Right lung (tissue), 10 donors: ENCODE data around the gene ZFC3H1. TPM values are rescaled to one million over a fixed set of nuclear protein-coding genes. Genes with fewer than 3 reads are reported as not detected.
A peak's percentile ranks its signal among the peaks of the same experiment; 100 is the strongest.
"Not testable (repeated sequence)": the region's sequence is repeated elsewhere in the genome, so short reads cannot be mapped to it uniquely, and the experiment has no call there.

Source experiments
- DNase-seq, 2 donors: peaks; one replicate each; pipeline ENCODE4 v3.0.0-alpha.2; 2013
- long read RNA-seq, 8 donors: transcript quantifications; one replicate each; lab custom pipeline, GENCODE V29; 2026
- polyA plus RNA-seq, 5 donors: library from polyadenylated mRNA; unstranded; fragments of 120-200 nt; gene quantifications; one replicate each; pipeline versions ENCODE4 v1.2.1 to v1.2.3, GENCODE V29; 2013; ENCODE audit warnings: inconsistent platforms in 1 of 5, low replicate concordance in 1 of 5; ENCODE audit not compliant: insufficient read length in 5 of 5, insufficient read depth in 1 of 5

ZFC3H1 gene, protein sequence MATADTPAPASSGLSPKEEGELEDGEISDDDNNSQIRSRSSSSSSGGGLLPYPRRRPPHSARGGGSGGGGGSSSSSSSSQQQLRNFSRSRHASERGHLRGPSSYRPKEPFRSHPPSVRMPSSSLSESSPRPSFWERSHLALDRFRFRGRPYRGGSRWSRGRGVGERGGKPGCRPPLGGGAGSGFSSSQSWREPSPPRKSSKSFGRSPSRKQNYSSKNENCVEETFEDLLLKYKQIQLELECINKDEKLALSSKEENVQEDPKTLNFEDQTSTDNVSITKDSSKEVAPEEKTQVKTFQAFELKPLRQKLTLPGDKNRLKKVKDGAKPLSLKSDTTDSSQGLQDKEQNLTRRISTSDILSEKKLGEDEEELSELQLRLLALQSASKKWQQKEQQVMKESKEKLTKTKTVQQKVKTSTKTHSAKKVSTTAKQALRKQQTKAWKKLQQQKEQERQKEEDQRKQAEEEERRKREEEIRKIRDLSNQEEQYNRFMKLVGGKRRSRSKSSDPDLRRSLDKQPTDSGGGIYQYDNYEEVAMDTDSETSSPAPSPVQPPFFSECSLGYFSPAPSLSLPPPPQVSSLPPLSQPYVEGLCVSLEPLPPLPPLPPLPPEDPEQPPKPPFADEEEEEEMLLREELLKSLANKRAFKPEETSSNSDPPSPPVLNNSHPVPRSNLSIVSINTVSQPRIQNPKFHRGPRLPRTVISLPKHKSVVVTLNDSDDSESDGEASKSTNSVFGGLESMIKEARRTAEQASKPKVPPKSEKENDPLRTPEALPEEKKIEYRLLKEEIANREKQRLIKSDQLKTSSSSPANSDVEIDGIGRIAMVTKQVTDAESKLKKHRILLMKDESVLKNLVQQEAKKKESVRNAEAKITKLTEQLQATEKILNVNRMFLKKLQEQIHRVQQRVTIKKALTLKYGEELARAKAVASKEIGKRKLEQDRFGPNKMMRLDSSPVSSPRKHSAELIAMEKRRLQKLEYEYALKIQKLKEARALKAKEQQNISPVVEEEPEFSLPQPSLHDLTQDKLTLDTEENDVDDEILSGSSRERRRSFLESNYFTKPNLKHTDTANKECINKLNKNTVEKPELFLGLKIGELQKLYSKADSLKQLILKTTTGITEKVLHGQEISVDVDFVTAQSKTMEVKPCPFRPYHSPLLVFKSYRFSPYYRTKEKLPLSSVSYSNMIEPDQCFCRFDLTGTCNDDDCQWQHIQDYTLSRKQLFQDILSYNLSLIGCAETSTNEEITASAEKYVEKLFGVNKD (N-terminal part only)
- 10 to 100 TPM; 60.0 to 93.6 (median 87.6) TPM for polyA plus RNA-seq
- long read RNA-seq, donor 1, transcript ZFC3H1-206 (2 exons, 1,771 nt), result major isoform, 8 of 24 reads
- long read RNA-seq, donor 1, transcript ZFC3H1-205 (3 exons, 470 nt), result major isoform, 8 of 24 reads
- long read RNA-seq, donor 1, partial matches to known transcripts, result 5 of 24 reads
- long read RNA-seq, donor 1, other reads (novel, unspliced or antisense), result 0 of 24 reads
- long read RNA-seq, donor 2, transcript ZFC3H1-205 (3 exons, 470 nt), result major isoform, 6 of 12 reads
- long read RNA-seq, donor 2, transcript ZFC3H1-206 (2 exons, 1,771 nt), result minor isoform, 5 of 12 reads
- long read RNA-seq, donor 2, partial matches to known transcripts, result 0 of 12 reads
- long read RNA-seq, donor 2, other reads (novel, unspliced or antisense), result 0 of 12 reads
- long read RNA-seq, donor 3, transcript ZFC3H1-206 (2 exons, 1,771 nt), result major isoform, 6 of 16 reads
- long read RNA-seq, donor 3, transcript ZFC3H1-205 (3 exons, 470 nt), result minor isoform, 5 of 16 reads
- long read RNA-seq, donor 3, partial matches to known transcripts, result 0 of 16 reads
- long read RNA-seq, donor 3, other reads (novel, unspliced or antisense), result 0 of 16 reads
- long read RNA-seq, donor 4, transcript ZFC3H1-206 (2 exons, 1,771 nt), result major isoform, 7 of 17 reads
- long read RNA-seq, donor 4, transcript ZFC3H1-205 (3 exons, 470 nt), result minor isoform, 6 of 17 reads
- long read RNA-seq, donor 4, partial matches to known transcripts, result 0 of 17 reads
- long read RNA-seq, donor 4, other reads (novel, unspliced or antisense), result 0 of 17 reads
- long read RNA-seq, donor 5, transcript ZFC3H1-205 (3 exons, 470 nt), result minor isoform, 5 of 17 reads
- long read RNA-seq, donor 5, transcript ZFC3H1-209 (2 exons, 845 nt), result minor isoform, 5 of 17 reads
- long read RNA-seq, donor 5, transcript ZFC3H1-206 (2 exons, 1,771 nt), result major isoform, 6 of 17 reads
- long read RNA-seq, donor 5, partial matches to known transcripts, result 0 of 17 reads
- long read RNA-seq, donor 5, other reads (novel, unspliced or antisense), result 0 of 17 reads
- long read RNA-seq, donor 6, transcript ZFC3H1-206 (2 exons, 1,771 nt), result minor isoform, 8 of 26 reads
- long read RNA-seq, donor 6, transcript ZFC3H1-209 (2 exons, 845 nt), result major isoform, 9 of 26 reads
- long read RNA-seq, donor 6, transcript ZFC3H1-205 (3 exons, 470 nt), result minor isoform, 8 of 26 reads
- long read RNA-seq, donor 6, partial matches to known transcripts, result 0 of 26 reads
- long read RNA-seq, donor 6, other reads (novel, unspliced or antisense), result 0 of 26 reads
- long read RNA-seq, donor 7, transcript ZFC3H1-205 (3 exons, 470 nt), result major isoform, 9 of 39 reads
- long read RNA-seq, donor 7, partial matches to known transcripts, result 24 of 39 reads
- long read RNA-seq, donor 7, other reads (novel, unspliced or antisense), result 0 of 39 reads
- long read RNA-seq, donor 8, partial matches to known transcripts, result 0 of 3 reads
- long read RNA-seq, donor 8, other reads (novel, unspliced or antisense), result 0 of 3 reads

DNA sequence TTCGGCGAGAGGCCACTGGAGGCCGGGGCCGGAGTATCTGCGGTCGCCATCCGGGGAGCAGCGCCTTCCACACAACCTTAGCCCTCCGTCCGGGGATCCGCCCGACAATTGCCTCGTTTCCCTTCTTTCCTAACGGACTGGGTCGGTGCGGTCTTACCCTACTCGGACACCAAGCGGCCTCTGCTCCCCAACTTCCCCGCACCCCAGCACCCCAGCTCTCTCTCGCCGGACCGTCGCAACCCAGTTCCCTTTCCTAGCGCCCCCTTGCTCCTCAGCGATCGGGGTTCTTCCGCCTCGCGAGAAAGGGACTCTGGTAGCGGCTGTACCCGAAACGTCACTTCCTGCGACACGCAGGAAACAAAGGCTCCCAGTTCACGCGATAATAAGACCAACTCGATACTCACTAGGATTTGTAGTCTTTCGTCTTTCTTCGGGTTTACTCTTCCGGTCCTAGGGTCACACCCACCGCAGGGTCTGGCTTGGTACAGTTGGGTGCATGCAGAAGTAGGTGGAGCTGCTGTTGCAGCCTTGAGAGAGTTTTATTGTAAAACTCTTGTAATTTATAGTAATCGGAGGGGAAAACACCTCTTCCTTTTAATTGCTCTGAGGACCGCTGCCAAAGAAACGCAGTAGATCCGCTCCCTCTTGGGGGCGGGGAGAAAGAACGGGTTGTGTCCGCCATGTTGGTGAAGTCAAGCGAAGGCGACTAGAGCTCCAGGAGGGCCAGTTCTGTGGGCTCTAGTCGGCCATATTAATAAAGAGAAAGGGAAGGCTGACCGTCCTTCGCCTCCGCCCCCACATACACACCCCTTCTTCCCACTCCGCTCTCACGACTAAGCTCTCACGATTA, at the start of gene ZFC3H1, which contains the start of gene THAP2:
Gene ZFC3H1, minus strand, starts transcription at position 288 of the 850 bp plus-strand sequence. Its CDS starts 238 bp downstream, at position 50.
Gene THAP2, plus strand, starts transcription at position 741 of the 850 bp plus-strand sequence. CDS start 209 bp downstream, outside the sequence.
- DNase-seq, result peak; percentile 98

DNA sequence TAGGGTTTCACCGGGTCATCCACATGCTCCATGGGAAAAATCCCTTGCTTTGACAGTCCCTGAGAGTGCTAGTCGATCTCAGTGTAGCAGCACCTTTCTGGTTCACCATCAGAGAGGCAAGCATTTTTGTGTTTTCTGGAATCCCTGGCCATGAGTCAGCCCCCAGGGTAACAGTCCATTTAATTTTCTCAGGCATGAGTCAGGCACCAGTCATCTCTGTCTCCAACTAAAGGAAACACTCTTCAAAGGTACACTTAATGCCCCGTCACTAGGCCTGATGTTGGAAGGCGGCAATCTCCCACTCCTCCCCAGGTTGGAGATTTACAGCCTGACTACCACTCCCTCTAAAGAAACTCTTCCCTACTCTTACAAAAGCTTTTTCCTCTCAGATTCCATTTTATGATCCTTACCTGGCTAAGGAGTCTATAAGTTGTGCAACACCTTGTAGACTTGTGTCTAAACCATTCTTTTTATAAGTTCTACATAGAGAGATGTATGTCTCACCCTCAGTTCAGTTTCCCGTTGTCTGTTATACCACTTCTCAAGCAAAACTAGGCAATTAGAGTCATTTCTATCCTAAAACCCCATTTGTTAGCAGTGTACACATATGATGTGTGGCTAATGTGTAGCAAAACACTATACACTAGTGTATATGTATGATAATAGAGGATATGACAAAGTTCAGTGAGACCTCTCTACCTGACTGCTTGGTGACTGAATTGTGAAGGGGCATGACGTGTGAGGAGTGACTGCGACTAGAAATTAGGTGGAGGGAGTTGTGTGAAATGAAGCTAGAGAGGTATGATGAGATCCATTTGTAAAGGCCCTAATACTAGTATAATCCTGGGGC, 46.9 kb upstream of the ZFC3H1 start:
- DNase-seq, result no peak

DNA sequence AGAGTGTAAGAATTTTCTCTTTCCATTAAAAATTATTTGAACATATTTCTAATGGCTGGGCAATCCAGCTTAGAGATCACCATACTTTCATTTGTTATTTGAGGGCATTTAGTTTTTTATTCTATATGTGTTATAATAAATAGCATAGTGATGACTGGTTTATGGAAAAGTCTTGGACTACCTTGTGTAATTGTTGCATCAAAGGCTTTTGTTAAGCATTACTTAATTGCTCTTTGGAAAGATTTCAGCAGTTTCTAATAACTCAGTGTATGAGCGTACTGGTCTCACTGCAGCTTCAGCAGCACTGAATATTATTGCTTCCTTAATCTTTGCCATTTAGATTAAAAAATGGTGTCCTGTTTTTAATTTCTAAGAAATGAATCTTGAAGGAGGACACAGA, 45.0 kb upstream of the ZFC3H1 start:
- no peak for DNase-seq

DNA sequence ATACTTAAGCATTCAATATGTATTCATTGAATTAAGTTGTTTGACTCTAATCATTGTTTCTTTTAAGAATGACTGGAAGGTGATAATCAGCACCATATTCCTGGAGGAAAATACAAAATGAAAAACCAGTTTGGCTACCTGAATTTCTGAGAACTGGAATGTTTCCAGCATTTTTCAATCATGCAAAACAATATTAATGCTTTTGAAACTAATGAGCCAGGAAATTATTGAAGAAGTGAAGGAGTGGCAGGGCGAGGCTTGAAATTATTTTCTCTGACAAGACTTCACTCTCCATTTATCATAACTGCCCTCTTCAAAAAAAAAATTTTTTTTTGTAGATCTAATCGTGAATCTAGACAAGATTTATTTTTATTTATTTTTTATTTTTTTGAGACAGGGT, 41.3 kb upstream of the ZFC3H1 start:
- no peak for DNase-seq

DNA sequence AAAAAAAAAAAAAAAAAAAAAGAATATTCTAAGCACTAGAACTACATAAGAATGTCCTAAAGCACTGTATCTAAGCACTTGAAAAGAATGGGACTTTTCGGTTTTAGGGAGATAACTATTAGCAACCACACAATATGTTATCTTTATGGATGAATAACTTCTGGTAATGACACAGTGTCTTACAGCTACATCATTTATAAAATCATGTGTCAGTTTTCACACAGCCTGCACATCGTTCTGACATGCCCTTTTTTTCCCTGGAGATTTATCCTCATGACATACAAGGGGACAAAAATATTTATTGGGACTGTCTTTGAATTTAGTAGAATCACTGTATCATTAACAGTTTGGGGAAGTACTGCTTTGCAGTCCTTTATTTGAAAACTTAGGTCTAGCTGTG, 39.6 kb upstream of the ZFC3H1 start:
- no peak for DNase-seq

DNA sequence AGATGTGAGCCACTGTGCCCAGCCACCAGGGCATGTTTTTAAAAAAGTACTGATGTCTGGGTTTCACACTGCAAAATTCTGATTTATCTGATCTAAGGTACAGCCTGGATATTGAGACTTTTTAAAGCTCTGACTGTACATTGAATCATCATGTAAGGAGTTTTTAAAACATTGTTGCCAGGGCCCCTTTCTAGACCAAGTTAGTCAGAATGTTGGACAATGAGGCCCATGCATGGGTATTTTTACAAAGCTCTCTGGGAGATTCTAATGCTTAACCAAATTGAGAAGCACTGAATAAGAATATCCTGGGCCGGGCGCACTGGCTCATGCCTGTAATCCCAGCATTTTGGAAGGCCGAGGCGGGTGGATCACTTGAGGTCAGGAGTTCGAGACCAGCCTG, 38.9 kb upstream of the ZFC3H1 start:
- no peak for DNase-seq

DNA sequence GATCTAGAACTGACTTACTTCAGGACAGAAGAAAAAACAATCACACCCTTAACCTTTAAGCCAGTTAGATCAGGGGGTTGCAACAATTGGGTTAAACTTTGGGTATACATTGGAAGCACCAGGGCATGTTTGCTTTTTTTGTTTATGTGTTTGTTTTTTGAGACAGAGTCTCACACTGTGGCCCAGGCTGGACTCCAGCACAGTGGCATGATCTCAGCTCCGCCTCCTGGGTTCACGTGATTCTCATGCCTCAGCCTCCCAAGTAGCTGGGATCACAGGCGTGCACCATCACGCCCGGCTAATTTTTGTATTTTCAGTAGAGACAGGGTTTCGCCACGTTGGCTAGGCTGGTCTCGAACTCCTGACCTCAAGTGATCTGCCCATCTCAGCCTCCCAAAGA, 38.5 kb upstream of the ZFC3H1 start:
- not testable (repeated sequence) for DNase-seq

DNA sequence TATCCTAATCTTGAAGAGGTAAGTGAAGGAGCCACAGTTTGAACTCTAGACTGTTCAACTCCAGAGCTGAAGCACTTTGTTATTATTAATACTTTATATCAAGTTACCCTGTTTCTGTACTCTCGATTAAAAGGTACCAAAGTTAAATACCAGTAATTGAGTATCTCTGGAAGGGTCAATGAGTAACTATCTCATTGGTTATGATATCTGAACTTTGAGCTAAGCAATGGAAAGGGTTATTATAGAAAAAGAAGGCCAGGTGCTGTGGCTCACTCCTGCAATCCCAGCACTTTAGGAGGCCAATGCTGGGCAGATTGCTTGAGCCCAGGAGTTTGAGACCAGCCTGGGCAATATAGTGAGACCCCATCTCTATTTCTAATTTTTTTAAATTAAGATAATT, 32.1 kb upstream of the ZFC3H1 start:
- no peak for DNase-seq

DNA sequence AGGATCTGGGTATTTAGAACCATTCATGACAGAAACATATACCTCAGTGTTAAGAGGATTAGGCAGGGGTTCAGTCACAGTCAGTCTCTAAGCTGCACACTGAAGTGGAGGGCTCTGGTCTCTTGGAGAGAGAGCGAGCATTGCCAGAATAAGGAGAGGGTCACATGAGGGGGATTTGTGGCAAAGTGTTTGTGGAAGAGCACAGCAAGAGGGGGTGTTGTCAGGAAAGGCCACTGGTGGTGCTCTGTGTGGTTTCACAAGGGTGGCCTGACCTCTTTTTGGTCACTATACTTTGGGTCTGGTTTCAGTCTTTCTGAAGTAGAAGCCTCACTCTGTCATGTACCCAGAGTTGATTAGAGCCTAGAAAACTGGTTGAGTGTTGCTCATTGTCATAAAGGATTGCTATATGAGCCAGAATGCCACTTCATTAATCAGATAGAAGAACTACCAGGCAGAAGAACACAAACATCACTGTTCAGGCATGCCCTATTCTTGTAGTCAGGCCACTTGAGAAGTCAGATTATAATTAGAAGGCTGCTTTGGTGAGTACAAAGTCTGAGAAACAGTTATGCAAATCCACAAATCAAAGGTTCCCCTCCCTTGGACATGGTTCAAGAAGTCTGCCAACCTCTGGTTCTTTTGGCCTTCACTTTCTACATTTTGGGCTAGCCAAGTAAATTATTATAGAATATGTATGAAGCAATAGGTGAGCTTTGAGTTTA, 30.6 kb upstream of the ZFC3H1 start:
- no peak for DNase-seq

DNA sequence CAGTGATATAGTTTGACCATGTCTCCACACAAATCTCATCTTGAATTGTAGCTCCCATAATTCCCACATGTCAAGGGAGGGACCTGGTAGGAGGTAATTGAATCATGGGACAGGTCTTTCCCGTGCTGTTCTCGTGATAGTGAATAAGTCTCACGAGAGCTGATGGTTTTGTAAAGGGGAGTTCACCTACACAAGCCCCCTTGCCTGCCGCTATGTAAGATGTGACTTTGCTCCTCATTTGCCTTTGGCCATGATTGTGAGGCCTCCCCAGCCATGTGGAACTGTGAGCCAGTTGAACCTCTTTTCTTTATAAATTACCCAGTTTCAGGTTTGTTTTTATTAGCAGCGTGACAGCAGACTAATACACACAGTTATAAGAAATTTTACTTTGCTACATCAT, 30.0 kb upstream of the ZFC3H1 start:
- DNase-seq, result not testable (repeated sequence)

DNA sequence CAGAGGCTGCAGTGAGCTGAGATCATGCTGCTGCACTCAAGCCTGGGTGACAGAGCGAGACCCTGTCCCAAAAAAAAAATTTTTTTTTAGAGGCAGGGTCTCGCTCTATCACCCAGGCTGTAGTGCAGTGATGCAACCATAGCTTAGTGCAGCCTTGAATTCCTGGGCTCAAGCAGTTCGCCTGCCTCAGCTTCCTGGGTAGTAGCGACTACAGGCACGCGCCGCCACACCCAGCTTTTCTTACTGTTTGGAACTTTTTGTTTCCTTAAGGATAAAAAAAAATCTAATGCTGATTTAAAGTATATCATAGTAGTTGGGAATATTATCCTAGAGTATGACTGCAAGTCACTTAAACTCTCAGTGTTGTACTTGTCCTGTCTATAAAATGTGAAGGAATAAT, 29.5 kb upstream of the ZFC3H1 start:
- no peak for DNase-seq

DNA sequence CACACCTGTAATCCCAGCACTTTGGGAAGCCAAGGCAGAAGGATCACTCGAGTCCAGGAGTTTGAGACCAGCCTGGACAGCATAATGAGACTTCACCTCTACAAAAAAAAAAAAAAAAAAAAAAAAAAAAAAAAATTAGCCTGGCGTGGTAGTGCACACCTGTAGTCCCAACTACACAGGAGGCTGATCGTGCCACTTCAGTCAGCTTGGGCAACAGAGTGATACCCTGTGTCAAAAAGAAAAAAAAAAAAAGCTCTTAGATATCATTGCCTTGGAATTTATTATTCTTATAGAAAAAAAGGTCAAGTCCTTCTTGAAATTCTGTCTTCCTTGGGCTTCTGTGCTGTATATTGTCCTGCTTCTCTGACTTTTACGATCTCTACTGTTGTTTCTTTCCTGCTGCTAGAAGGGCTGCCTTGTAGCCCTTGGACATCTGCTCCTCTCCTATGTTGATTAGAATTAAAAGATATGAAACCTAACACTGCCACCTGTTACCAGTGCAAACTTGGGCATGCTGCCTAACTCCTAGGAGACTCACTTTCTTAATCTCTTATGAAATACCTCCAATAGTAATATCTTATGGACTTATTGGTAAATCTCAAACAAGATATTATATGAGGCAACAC, 28.0 kb upstream of the ZFC3H1 start:
- DNase-seq, result no peak

DNA sequence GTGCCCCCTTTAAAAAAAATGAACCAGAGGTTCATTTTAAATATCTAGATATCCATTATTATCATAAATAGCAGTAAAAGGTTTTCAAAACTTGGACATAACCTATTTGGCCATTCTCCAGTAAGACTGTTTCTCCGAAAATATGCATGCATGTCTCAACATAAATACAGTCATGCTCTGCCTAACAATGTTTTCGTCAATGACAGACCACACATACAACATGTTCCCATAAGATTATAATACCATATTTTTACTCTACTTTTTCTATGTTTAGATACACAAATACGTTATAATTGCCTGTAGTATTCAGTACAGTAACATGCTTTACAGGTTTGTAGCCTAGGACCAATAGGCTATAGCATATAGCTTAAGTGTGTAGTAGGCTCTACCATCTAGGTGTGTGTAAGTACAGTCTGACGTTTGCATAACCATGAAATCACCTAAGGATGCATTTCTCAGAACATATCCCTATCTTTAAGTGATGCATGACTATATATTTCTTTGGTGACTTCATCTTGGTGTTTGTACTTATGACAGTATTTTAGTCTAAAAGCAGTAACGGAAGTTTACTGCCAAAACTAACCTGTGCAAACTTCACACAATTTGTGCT, 25.4 kb upstream of the ZFC3H1 start:
- DNase-seq, result no peak

DNA sequence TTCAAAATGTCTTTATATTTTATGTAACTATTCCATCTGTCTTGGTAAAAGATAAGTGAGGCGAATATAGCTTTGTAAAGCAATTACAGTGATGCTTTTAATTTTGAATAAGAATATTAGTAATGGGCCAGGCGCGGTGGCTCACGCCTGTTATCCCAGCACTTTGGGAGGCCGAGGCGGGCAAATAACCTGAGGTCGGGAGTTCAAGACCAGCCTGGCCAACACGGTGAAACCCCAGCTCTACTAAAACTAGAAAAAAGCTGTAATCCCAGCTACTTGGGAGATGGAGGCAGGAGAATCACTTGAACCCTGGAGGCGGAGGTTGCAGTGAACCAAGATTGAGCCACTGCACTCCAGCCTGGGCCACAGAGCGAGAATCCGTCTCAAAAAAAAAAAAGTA, 23.5 kb upstream of the ZFC3H1 start:
- not testable (repeated sequence) for DNase-seq

DNA sequence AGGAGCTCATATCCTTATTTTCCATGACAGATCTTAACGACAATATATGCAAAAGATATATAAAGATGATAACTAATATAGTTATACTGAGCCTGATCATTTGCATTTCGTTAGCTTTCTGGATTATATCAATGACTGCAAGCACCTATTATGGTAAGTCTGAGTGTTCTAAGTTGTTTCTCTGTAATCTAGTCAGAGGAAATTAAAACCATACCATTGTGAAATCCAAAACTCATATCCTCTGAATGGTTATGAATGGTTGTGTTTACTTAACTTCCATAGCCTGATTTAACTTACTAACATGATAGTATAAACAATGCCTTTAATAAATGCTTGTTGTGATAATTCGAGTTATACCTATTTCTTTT, 23.0 kb upstream of the ZFC3H1 start:
- DNase-seq, result no peak
